ENCODE results near the gene OR13C4.

The OR13C4 gene

GRCh38 chr9:104485014-104485413 is 42.0 kb downstream of the OR13C4 start:
- Histone ChIP-seq H3K36me3 (ENCODE audit: insufficient read depth, low read length) (no peaks in the 10 kb centered on the region), H3K9ac (ENCODE audit: insufficient read length) (no peak overlapping the region), H3K4me3 (no peak overlapping the region), H3K9me3 (ENCODE audit: low read depth, low read length) (no peaks in the 10 kb centered on the region), H3K27ac (no peak overlapping the region)
- no peak for DNase-seq (ENCODE audit: low read depth, low spot score)
- TF ChIP-seq POLR2AphosphoS5 (IDR thresholded peaks at IDR 0.05; ENCODE audit: borderline replicate concordance, low read depth, low read length) (no peak), FOXP2 (optimal IDR thresholded peaks at IDR 0.05; ENCODE audit: control extremely low read depth, extremely low read length, insufficient read depth) (no peak), EZH2 (IDR thresholded peaks at IDR 0.05) (no peak)

- DNase-seq (ENCODE audit: low read depth, low spot score) = no peak
- Histone ChIP-seq H3K9me3 (ENCODE audit: low read depth, low read length) (no peaks in the 10 kb centered on the region), H3K36me3 (ENCODE audit: insufficient read depth, low read length) (no peaks in the 10 kb centered on the region), H3K9ac (ENCODE audit: insufficient read length) (no peak overlapping the region), H3K4me3 (no peak overlapping the region), H3K27ac (no peak overlapping the region)
- no peak for TF ChIP-seq FOXP2 (optimal IDR thresholded peaks at IDR 0.05; ENCODE audit: control extremely low read depth, extremely low read length, insufficient read depth)
- TF ChIP-seq EZH2 (IDR thresholded peaks at IDR 0.05) = no peak
These were observed 44.0 kb downstream of the OR13C4 start for GRCh38 chr9:104482921-104483570.

Data from SK-N-MC (cell line).